Prostate gland (tissue), 2 donors: ENCODE results near the gene ROR1.

Source experiments
- CTCF ChIP-seq, 4 experiments: fragments of 200-600 bp in 2 of 4; fragments of 450-650 bp in 2 of 4; sonication (generic) in 2 of 4; IDR thresholded peaks; 1 replicate in 3 of 4; 2 replicates in 1 of 4; pipeline ENCODE4 v1.5.1; 2016 to 2019; ENCODE audit warnings: antibody characterized with exemption in 4 of 4, mild to moderate bottlenecking in 2 of 4, moderate library complexity in 2 of 4
- POLR2A ChIP-seq: fragments of 450-650 bp; IDR thresholded peaks from one replicate; pipeline ENCODE4 v1.6.1; 2016; ENCODE audit warnings: antibody characterized with exemption, mild to moderate bottlenecking
- POLR2AphosphoS5 ChIP-seq: sonication (generic); formaldehyde crosslinking; IDR thresholded peaks from one replicate; pipeline ENCODE4 v1.6.1; 2017; ENCODE audit warnings: antibody characterized with exemption

DNA sequence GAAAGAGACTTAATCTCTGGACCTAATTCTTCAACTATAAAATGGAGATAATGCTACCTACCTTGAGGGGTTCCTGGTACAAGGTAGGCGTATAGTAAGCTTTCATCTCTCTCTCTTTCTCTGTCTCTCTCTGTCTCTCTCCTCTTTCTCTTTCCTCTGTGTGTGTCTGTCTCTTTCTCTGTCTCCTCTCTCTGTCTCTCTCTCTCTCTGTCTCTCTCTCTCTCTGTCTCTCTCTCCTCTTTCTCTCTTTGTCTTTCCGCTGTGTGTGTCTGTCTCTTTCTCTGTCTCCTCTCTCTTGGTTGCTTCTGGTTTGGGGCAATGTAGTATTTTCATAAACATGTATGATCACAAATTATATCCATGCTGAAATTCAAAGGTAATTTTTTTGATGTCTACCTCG is 353.5 kb downstream of the ROR1 start:
- TF ChIP-seq CTCF (IDR thresholded peaks at IDR 0.05) (no peak), POLR2A (no peak), POLR2AphosphoS5 (no peak)
